HepG2 (cell line): ENCODE data around the gene DSG4. TPM values are rescaled to one million over a fixed set of nuclear protein-coding genes. Genes with fewer than 3 reads are reported as not detected.

Source experiments
- CHD4 ChIP-seq: fragments of 200-600 bp; sonication (generic); IDR thresholded peaks from 2 replicates; pipeline ENCODE4 v1.7.0; 2017; ENCODE audit warnings: mild to moderate bottlenecking, low read length, borderline replicate concordance
- EP300 ChIP-seq, 3 experiments: sonication (generic) in 1 of 3; formaldehyde crosslinking in 1 of 3; IDR thresholded peaks; 2 replicates each; pipeline versions ENCODE4 v1.5.1 to v1.6.1; 2011 to 2020; ENCODE audit warnings: low read depth in 2 of 3, low read length in 2 of 3, borderline replicate concordance in 1 of 3, improper control_type of control experiment in 1 of 3, mild to moderate bottlenecking in 1 of 3, missing genetic modification reagents in 1 of 3, moderate library complexity in 1 of 3
- FOXA3 ChIP-seq: IDR thresholded peaks from 2 replicates; pipeline ENCODE4 v1.6.1; 2016; ENCODE audit warnings: missing genetic modification reagents, missing compliant biosample characterization
- KDM5B ChIP-seq: sonication (generic); formaldehyde crosslinking; IDR thresholded peaks from 2 replicates; pipeline ENCODE4 v1.4.0; 2020; ENCODE audit warnings: missing genetic modification reagents, mild to moderate bottlenecking, borderline replicate concordance
- LCORL ChIP-seq, 2 experiments: fragments of 450-650 bp in 1 of 2; sonication (generic) in 1 of 2; formaldehyde crosslinking in 1 of 2; IDR thresholded peaks; 2 replicates each; pipeline versions ENCODE4 v1.5.0 to v1.6.1; 2017 to 2020; ENCODE audit warnings: antibody characterized with exemption in 1 of 2, missing genetic modification reagents in 1 of 2
- ZNF121 ChIP-seq: sonication (generic); formaldehyde crosslinking; IDR thresholded peaks from 2 replicates; pipeline ENCODE4 v1.5.0; 2020; ENCODE audit warnings: mild to moderate bottlenecking, missing genetic modification reagents
- ZNF256 ChIP-seq: sonication (generic); formaldehyde crosslinking; conservative IDR thresholded peaks from 2 replicates; pipeline ENCODE4 v1.4.0; 2020; ENCODE audit warnings: missing genetic modification reagents
- ZNF552 ChIP-seq: sonication (generic); formaldehyde crosslinking; IDR thresholded peaks from 2 replicates; pipeline ENCODE4 v1.9.0; 2022; ENCODE audit warnings: missing genetic modification reagents, mild to moderate bottlenecking, borderline replicate concordance
- ZNF782 ChIP-seq: sonication (generic); formaldehyde crosslinking; IDR thresholded peaks from 2 replicates; pipeline ENCODE4 v1.4.0; 2020; ENCODE audit warnings: missing genetic modification reagents, mild to moderate bottlenecking, borderline replicate concordance
- polyA plus RNA-seq, 8 experiments: library from polyadenylated mRNA; depleted of rRNA in 3 of 8; stranded (reverse) in 7 of 8; unstranded in 1 of 8; fragments of >200 nt; fragmentation: Illumina TruSeq in 4 of 8; extraction: Trizol in 4 of 8; gene quantifications; 2 replicates each; pipeline versions ENCODE4 v1.2.1 to v1.2.3, GENCODE V29; 2011 to 2016; ENCODE audit warnings: low read depth in 4 of 8, missing spikeins in 1 of 8, mixed read lengths in 1 of 8; ENCODE audit not compliant: insufficient read depth in 1 of 8
- total RNA-seq, 5 experiments: library from RNA; depleted of rRNA; stranded (reverse); fragments of >200 nt; fragmentation: Illumina TruSeq; extraction: Trizol; gene quantifications; 2 replicates each; pipeline ENCODE4 v1.2.3, GENCODE V29; 2016; ENCODE audit warnings: low read depth in 1 of 5
- TF ChIP-seq, protein P1 (sequence below): sonication (generic); formaldehyde crosslinking; IDR thresholded peaks from 2 replicates; pipeline ENCODE4 v1.4.0; 2020; ENCODE audit warnings: missing genetic modification reagents
- TF ChIP-seq, protein P2 (sequence below): IDR thresholded peaks from 2 replicates; pipeline ENCODE4 v1.4.0; 2020; ENCODE audit warnings: mild to moderate bottlenecking, missing genetic modification reagents
- TF ChIP-seq, protein P3 (sequence below): IDR thresholded peaks from 2 replicates; pipeline ENCODE4 v1.6.1; 2016; ENCODE audit warnings: missing genetic modification reagents, missing compliant biosample characterization

The DSG4 gene
- total and polyA plus RNA-seq, 2 of the 13 experiments (the other 11 are each of a cell fraction or from before 2014, with no cell fraction given) = 0.07 TPM; not detected in 1

DNA sequence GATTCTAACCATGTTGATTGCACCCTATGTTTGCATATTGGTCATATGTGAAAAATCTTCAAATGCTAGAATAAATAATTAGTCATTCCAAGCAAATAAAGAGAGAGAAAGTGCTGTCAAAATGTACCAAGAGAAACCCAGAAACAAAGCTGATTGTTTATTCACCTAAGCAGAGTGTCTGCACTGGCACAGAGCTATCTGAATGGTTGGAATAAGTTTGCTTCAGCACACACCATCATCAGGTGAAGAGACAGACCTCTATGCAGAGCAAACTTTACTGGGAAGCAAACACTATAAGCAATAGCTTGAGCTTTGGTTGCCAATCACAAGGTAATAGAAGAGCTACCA lies 25.4 kb downstream of the DSG4 start (continued):
- TF ChIP-seq EP300 (IDR thresholded peaks at IDR 0.05; ENCODE audit: low read depth in 2 of 2, low read length in 2 of 2) = peak in 1 of 2 experiments; percentile 42; a peak in 1 of 4 replicates
- no peak for TF ChIP-seq EP300 (CRISPR knock-in tag; IDR thresholded peaks at IDR 0.05; ENCODE audit: borderline replicate concordance)
- peak; percentile 13; the same call in 1 of the 2 replicates for TF ChIP-seq CHD4
- no peak for TF ChIP-seq LCORL (IDR thresholded peaks at IDR 0.05)
- 0 out of 2 replicates have a peak, but pooled peaks have one; percentile 19 for TF ChIP-seq LCORL (CRISPR knock-in tag; IDR thresholded peaks at IDR 0.05)
- no peak for TF ChIP-seq KDM5B
- TF ChIP-seq ZNF782 (CRISPR knock-in tag) = no peak
- TF ChIP-seq, protein P1, sequence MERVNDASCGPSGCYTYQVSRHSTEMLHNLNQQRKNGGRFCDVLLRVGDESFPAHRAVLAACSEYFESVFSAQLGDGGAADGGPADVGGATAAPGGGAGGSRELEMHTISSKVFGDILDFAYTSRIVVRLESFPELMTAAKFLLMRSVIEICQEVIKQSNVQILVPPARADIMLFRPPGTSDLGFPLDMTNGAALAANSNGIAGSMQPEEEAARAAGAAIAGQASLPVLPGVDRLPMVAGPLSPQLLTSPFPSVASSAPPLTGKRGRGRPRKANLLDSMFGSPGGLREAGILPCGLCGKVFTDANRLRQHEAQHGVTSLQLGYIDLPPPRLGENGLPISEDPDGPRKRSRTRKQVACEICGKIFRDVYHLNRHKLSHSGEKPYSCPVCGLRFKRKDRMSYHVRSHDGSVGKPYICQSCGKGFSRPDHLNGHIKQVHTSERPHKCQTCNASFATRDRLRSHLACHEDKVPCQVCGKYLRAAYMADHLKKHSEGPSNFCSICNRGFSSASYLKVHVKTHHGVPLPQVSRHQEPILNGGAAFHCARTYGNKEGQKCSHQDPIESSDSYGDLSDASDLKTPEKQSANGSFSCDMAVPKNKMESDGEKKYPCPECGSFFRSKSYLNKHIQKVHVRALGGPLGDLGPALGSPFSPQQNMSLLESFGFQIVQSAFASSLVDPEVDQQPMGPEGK (CRISPR knock-in tag) = no peak
- TF ChIP-seq, protein P2, sequence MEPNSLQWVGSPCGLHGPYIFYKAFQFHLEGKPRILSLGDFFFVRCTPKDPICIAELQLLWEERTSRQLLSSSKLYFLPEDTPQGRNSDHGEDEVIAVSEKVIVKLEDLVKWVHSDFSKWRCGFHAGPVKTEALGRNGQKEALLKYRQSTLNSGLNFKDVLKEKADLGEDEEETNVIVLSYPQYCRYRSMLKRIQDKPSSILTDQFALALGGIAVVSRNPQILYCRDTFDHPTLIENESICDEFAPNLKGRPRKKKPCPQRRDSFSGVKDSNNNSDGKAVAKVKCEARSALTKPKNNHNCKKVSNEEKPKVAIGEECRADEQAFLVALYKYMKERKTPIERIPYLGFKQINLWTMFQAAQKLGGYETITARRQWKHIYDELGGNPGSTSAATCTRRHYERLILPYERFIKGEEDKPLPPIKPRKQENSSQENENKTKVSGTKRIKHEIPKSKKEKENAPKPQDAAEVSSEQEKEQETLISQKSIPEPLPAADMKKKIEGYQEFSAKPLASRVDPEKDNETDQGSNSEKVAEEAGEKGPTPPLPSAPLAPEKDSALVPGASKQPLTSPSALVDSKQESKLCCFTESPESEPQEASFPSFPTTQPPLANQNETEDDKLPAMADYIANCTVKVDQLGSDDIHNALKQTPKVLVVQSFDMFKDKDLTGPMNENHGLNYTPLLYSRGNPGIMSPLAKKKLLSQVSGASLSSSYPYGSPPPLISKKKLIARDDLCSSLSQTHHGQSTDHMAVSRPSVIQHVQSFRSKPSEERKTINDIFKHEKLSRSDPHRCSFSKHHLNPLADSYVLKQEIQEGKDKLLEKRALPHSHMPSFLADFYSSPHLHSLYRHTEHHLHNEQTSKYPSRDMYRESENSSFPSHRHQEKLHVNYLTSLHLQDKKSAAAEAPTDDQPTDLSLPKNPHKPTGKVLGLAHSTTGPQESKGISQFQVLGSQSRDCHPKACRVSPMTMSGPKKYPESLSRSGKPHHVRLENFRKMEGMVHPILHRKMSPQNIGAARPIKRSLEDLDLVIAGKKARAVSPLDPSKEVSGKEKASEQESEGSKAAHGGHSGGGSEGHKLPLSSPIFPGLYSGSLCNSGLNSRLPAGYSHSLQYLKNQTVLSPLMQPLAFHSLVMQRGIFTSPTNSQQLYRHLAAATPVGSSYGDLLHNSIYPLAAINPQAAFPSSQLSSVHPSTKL (CRISPR knock-in tag) = peak; percentile 22; the same call in 1 of the 2 replicates
- TF ChIP-seq, protein P3, sequence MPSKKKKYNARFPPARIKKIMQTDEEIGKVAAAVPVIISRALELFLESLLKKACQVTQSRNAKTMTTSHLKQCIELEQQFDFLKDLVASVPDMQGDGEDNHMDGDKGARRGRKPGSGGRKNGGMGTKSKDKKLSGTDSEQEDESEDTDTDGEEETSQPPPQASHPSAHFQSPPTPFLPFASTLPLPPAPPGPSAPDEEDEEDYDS = no peak
- no peak for TF ChIP-seq ZNF552 (CRISPR knock-in tag)
- peak; percentile 28; the same call in 1 of the 2 replicates for TF ChIP-seq FOXA3 (CRISPR knock-in tag)
- no peak for TF ChIP-seq ZNF256 (CRISPR knock-in tag)
- TF ChIP-seq ZNF121 = no peak
- TF ChIP-seq, all 625 proteins: peak for 17
